HG03432 (cell line): Measurements from ENCODE around the gene CCDC9B.
A peak's percentile ranks its signal among the peaks of the same experiment; 100 is the strongest.

ENCODE experiments used
- ATAC-seq: cut with Tn5 transposase; IDR thresholded peaks from one replicate; pipeline ENCODE4 v1.9.1; 2021; ENCODE audit warnings: mild to moderate bottlenecking, moderate library complexity; ENCODE audit not compliant: unreplicated experiment

CCDC9B gene

DNA sequence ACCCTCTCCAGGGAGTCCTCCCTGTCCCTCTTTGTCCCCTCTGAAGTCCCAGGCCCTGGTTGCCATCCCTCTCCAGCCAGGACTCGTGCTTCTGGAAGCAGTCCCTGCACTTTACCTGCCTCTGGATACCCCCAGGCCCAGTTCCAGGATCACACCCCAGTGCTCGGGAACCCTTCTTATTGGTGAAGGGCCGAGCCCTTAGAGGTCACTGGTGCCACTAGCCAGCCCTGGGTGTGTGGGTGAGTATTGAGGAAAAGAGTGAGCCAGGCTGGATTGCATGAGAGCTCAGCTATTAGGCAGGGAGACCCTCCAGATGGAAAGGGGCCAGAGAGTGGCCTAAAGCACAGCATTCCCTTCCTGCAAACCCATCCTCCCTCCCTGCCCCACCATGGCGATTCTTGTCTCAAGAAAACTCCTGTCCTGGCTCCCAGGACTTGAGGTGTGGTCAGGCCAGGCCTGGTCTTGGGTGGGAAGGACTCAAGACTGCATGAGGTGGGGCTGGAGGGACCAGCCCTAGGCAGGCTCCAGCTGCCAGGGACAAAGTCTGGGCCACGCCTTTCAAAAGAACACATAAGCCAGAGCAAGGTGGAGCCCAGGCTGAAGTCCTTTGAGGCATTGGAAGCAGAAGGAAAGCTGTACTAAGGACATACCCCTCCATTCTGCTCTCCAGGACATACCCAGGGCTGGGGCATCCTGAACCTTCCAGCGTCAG lies 5.3 kb upstream of the CCDC9B start:
- ATAC-seq: no peak

DNA sequence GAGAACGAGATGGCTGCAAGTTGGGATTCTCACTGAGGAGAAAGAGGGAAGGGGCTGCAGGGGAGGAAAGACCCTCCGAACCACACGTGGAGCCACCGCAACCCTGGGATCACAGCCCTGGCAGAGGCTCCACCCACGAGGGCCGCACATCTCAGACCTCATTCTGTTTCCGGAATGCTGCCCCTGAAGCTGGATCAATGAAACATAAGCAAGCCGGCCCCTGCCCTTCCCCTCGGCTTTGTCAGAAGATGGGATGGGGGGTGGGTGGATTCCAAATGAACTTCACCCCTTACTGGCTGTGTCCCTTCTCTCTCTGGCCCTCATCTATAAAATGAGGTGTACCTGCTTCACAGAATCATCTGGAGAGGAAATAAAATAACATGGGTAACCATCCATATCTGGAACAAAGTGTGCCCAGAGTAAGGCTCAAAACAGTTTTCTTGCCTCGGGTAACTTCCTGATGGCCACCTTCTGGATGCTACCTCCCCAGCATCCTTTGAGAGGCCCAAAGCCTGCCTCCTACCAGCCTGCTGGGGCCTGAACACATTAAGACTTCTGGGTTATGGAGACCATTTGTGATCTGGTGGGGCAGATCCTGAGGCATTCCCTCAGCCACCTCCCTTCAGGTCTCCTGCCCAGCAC lies 4.6 kb upstream of the CCDC9B start:
- no peak for ATAC-seq

- peak; percentile 49 for ATAC-seq
These were observed 3.9 kb upstream of the CCDC9B start for GRCh38 chr15:40344631-40345120.

GRCh38 chr15:40344217-40344616 lies 3.5 kb upstream of the CCDC9B start:
- no peak for ATAC-seq

DNA sequence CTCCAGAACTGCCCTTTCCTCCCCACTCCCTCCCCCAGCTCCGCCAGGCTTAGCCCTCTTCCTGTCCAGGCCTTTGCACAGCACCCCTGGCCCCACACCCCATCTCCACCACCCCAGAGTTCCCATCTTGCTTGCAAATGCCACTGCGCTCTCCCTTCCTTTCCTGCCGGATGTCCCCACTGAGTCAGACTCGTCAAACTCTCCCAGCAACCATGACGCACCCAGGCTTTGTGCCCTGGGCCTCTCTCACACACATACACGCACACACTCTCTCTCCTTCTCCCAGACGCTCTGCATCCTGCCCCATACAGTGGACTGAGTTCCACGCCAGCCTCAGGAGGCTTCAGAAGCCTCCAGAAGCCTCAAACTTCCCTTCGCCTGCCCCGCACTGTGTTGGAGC lies 2.8 kb upstream of the CCDC9B start:
- ATAC-seq: no peak

- ATAC-seq: no peak
These were observed 1.9 kb upstream of the CCDC9B start for GRCh38 chr15:40342416-40343320.

GRCh38 chr15:40340038-40340739 lies 550 bp downstream of the CCDC9B start:
- ATAC-seq: no peak

GRCh38 chr15:40339621-40339945 lies 1.2 kb downstream of the CCDC9B start:
- ATAC-seq: no peak

- ATAC-seq: no peak
These were observed 1.7 kb downstream of the CCDC9B start for GRCh38 chr15:40338921-40339620.

- peak; percentile 62 for ATAC-seq
These were observed 2.6 kb downstream of the CCDC9B start for GRCh38 chr15:40338041-40338657.

DNA sequence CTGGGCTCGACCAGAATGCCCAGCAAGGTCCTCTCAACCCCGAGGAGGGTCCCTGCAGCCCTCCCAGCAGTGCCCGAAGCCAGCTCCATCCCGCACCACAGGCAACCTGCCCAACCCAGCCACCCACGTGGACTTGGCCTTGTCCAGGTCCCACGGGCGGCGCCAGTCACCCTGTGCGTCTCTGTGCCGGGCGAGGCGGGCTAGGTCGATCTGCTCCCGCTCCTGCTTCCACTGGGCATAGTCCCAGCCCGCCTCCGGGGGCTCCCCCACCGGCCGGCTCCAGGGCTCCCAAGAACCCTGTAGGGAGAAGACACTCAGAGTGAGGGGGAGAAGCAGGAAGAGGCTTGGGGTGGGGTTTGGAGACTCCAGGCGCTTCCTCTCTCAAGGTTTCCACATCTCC lies 3.1 kb downstream of the CCDC9B start:
- no peak for ATAC-seq

DNA sequence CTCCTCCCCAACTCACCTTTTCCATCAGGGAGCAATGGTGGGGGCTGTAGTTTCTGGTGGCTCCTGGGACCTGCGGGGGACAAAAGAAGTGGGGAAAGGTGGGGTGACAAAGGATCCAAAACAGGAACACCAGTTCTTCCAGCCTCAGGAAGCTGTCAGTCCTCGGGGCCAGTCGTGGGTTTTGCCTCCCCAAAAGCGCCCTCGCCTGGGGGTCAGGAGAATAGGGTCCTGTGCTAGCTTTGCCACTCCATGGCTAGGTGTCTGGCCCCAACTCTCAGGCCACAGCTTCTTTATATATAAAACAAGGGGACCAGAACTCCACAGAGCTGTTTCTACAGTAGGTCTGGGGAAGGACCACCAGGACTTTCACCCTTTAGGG lies 4.0 kb downstream of the CCDC9B start:
- no peak for ATAC-seq

GRCh38 chr15:40335938-40336743 lies 4.6 kb downstream of the CCDC9B start:
- no peak for ATAC-seq

- ATAC-seq: no peak
These were observed 5.6 kb downstream of the CCDC9B start for GRCh38 chr15:40334941-40335795.

DNA sequence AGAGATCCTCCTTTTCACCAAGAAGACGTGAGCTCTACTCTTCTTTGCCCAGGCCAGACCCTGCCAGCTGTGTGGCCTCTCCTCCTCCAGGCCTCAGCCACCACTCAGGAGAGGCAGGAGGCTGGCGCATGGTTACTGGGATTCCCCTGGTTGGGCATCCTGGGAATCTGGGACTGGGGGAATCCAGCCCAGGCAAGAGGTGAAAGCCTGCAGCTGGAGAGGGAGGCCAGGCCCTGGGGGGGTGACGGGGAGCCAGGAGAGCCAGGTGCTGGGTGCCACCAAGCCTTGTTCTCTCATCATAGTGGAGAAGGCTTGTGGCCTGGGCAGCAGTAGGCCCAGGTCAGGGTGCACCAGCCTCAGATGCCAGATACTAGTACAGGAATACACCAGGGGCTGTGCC lies 6.2 kb downstream of the CCDC9B start:
- ATAC-seq: no peak

- no peak for ATAC-seq
These were observed 6.7 kb downstream of the CCDC9B start for GRCh38 chr15:40333922-40334492.

DNA sequence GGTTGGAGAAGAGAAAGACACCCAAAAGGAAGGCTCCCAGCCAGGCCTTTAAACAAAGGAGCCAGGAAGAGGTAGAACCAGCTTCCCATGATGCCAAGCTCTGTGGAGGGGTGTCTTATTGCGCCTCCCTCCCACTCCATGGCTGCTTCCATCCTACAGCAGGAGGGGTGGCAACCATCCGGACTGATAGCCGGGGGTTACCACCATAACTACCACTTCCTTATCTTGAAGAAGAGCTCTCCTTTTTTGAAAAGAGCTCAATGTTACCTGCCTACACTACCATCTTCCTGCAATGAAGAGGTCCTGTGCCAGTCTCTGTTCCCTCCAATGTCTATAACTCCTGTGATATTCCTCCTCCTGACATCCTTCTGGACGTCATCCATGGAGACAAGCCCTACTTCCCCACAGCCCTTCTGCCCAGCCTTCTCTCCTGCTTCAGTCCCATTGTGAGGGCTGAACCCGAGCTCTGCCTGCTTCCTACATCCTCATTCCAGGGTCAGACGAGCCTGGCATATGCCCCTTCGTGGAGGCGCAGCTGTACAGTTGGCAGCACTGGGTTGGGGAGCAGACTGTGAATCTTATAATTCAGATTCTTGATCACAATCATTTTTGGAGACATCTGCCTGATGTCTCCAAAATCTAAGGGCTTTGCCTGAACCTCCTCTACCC lies 8.5 kb downstream of the CCDC9B start:
- ATAC-seq: no peak
